CD14-positive monocyte (primary cell): Measurements from ENCODE around the gene DNMBP. TPM values are rescaled to one million over a fixed set of nuclear protein-coding genes. Genes with fewer than 3 reads are reported as not detected.
A peak's percentile ranks its signal among the peaks of the same experiment; 100 is the strongest.

Experiments used
- DNase-seq, 3 donors: peaks; one replicate each; pipeline ENCODE4 v3.0.0-alpha.2; 2011 to 2022
- H2AFZ ChIP-seq: 2 replicates; pipeline ENCODE4 v1.6.0; 2012; ENCODE audit warnings: mild to moderate bottlenecking, low read depth, low read length, inconsistent platforms; ENCODE audit not compliant: insufficient read depth, poor library complexity, severe bottlenecking
- H3K27ac ChIP-seq, 2 donors: 1 replicate in 1 of 2; 2 replicates in 1 of 2; pipeline ENCODE4 v1.5.1; 2012 to 2013; ENCODE audit warnings: low read length in 2 of 2, control low read depth in 1 of 2, inconsistent platforms in 1 of 2, low read depth in 1 of 2, mild to moderate bottlenecking in 1 of 2
- H3K27me3 ChIP-seq, 2 donors: one replicate each; pipeline versions ENCODE4 v1.6.0 to v1.6.1; 2011 to 2013; ENCODE audit warnings: low read length in 2 of 2; ENCODE audit not compliant: control insufficient read depth in 2 of 2, insufficient read depth in 2 of 2
- H3K36me3 ChIP-seq, 2 donors: replicated peaks in 1 of 2; 1 replicate in 1 of 2; 2 replicates in 1 of 2; pipeline versions ENCODE4 v1.5.1 to v1.6.1; 2012 to 2013; ENCODE audit warnings: low read length in 2 of 2, control low read depth in 1 of 2, inconsistent platforms in 1 of 2, mild to moderate bottlenecking in 1 of 2; ENCODE audit not compliant: insufficient read depth in 2 of 2, control insufficient read depth in 1 of 2
- H3K4me1 ChIP-seq, 2 donors: 1 replicate in 1 of 2; 2 replicates in 1 of 2; pipeline versions ENCODE4 v1.5.1 to v1.6.1; 2012 to 2013; ENCODE audit warnings: low read length in 2 of 2, control low read depth in 1 of 2, inconsistent platforms in 1 of 2, mild to moderate bottlenecking in 1 of 2, moderate library complexity in 1 of 2; ENCODE audit not compliant: insufficient read depth in 2 of 2, control insufficient read depth in 1 of 2
- H3K4me2 ChIP-seq: replicated peaks from 2 replicates; pipeline ENCODE3; 2012; ENCODE audit warnings: low read length, moderate library complexity, mild to moderate bottlenecking; ENCODE audit not compliant: poor library complexity, severe bottlenecking; ENCODE audit errors: extremely low read depth
- H3K4me3 ChIP-seq, 3 experiments: fragments of 200-600 bp in 1 of 3; sonication (generic) in 1 of 3; replicated peaks in 1 of 3; 1 replicate in 2 of 3; 2 replicates in 1 of 3; pipeline ENCODE4 v1.5.1; 2011 to 2013; ENCODE audit warnings: low read length in 3 of 3, mild to moderate bottlenecking in 3 of 3, control low read depth in 2 of 3, low read depth in 2 of 3, inconsistent platforms in 1 of 3, moderate library complexity in 1 of 3
- H3K79me2 ChIP-seq: 2 replicates; pipeline ENCODE4 v1.6.0; 2012; ENCODE audit warnings: mild to moderate bottlenecking, control low read depth, inconsistent platforms, low read length, moderate library complexity; ENCODE audit not compliant: insufficient read depth
- H3K9ac ChIP-seq: 2 replicates; pipeline ENCODE4 v1.6.0; 2017; ENCODE audit warnings: low read length, mild to moderate bottlenecking; ENCODE audit not compliant: insufficient read depth, poor library complexity, severe bottlenecking
- H3K9me3 ChIP-seq, 2 donors: replicated peaks in 1 of 2; 1 replicate in 1 of 2; 2 replicates in 1 of 2; pipeline versions ENCODE4 v1.5.1 to v1.6.1; 2012 to 2013; ENCODE audit warnings: low read length in 2 of 2, control low read depth in 1 of 2; ENCODE audit not compliant: control insufficient read depth in 1 of 2, insufficient read depth in 1 of 2
- H4K20me1 ChIP-seq: 2 replicates; pipeline ENCODE4 v1.6.0; 2012; ENCODE audit warnings: mild to moderate bottlenecking, low read length, control low read depth, moderate library complexity; ENCODE audit not compliant: insufficient read depth
- H3K27ac Mint-ChIP-seq, 7 donors: one replicate each; pipeline ENCODE4 v1.8.0; 2020; ENCODE audit warnings: mild to moderate bottlenecking in 7 of 7, mixed read lengths in 7 of 7, moderate library complexity in 6 of 7, inconsistent platforms in 2 of 7
- H3K27me3 Mint-ChIP-seq, 3 donors: one replicate each; pipeline ENCODE4 v1.8.0; 2021 to 2022; ENCODE audit warnings: low read depth in 3 of 3, mild to moderate bottlenecking in 3 of 3, mixed read lengths in 3 of 3, moderate library complexity in 3 of 3, inconsistent platforms in 1 of 3
- H3K36me3 Mint-ChIP-seq, 2 donors: one replicate each; pipeline ENCODE4 v1.8.0; 2020; ENCODE audit warnings: mixed read lengths in 2 of 2, inconsistent platforms in 1 of 2, mild to moderate bottlenecking in 1 of 2
- H3K4me1 Mint-ChIP-seq: one replicate; pipeline ENCODE4 v1.8.0; 2020; ENCODE audit warnings: mild to moderate bottlenecking, mixed read lengths
- H3K4me3 Mint-ChIP-seq, 2 donors: one replicate each; pipeline ENCODE4 v1.8.0; 2020; ENCODE audit warnings: mild to moderate bottlenecking in 2 of 2, mixed read lengths in 2 of 2, moderate library complexity in 1 of 2
- H3K9me3 Mint-ChIP-seq, 7 donors: one replicate each; pipeline ENCODE4 v1.8.0; 2020 to 2022; ENCODE audit warnings: mixed read lengths in 7 of 7, mild to moderate bottlenecking in 6 of 7, moderate library complexity in 6 of 7, inconsistent platforms in 2 of 7
- CTCF ChIP-seq: fragments of 200-600 bp; IDR thresholded peaks from one replicate; pipeline ENCODE4 v1.8.0; 2022; ENCODE audit warnings: antibody characterized with exemption, mild to moderate bottlenecking
- WGBS: methylation state at CpG from one replicate; pipeline ENCODE4 v1.1.5; 2013; ENCODE audit warnings: missing lambda C conversion rate; ENCODE audit not compliant: insufficient coverage; 5-methylcytosine and 5-hydroxymethylcytosine counted together
- intact Hi-C, 2 donors: fragments of 100-400 bp; cut with micrococcal nuclease; formaldehyde crosslinking; loops; one replicate each; pipeline versions ENCODE4 v1.15.0 to v1.15.1; 2023
- polyA plus RNA-seq, 3 donors: library from polyadenylated mRNA; depleted of rRNA in 1 of 3; unstranded in 2 of 3; stranded (reverse) in 1 of 3; fragments of 300-500 nt in 2 of 3; fragments of >200 nt in 1 of 3; fragmentation: Illumina TruSeq in 2 of 3; gene quantifications; 1 replicate in 2 of 3; 2 replicates in 1 of 3; pipeline ENCODE4 v1.2.3, GENCODE V29; 2012 to 2021

The DNMBP gene
- polyA plus RNA-seq, 3 donors = 0.83 to 10.3 (median 1.2) TPM

GRCh38 chr10:99999319-100000108, 10.2 kb downstream of the DNMBP start:
- intact Hi-C loops = no loop called here

GRCh38 chr10:99998889-99999288, 10.9 kb downstream of the DNMBP start:
- peaks cover 0 to 4% (median 3%) of the 10 kb centered on the region in 3 donors for H3K27me3 Mint-ChIP-seq
- H3K4me1 Mint-ChIP-seq = peaks cover 18% of the 10 kb centered on the region
- Histone ChIP-seq H4K20me1 (no peaks in the 10 kb centered on the region), H2AFZ (no peak overlapping the region), H3K27me3 (no peaks in the 10 kb centered on the region), H3K9me3 (no peaks in the 10 kb centered on the region), H3K9ac (no peak overlapping the region), H3K4me3 (no peak overlapping the region), H3K79me2 (peaks cover 18% of the 10 kb centered on the region), H3K4me1 (peaks cover 14% of the 10 kb centered on the region in 2 donors), H3K4me2 (no peak overlapping the region), H3K36me3 (peaks cover 0 to 5% of the 10 kb centered on the region in 2 donors), H3K27ac (no peak overlapping the region)
- TF ChIP-seq CTCF = no peak
- peak overlapping the region in 2 of 7 donors; percentile 37 to 79 for H3K27ac Mint-ChIP-seq
- H3K9me3 Mint-ChIP-seq = peaks cover 0 to 3% (median 0%) of the 10 kb centered on the region in 7 donors
- intact Hi-C loops = no loop called here
- H3K4me3 Mint-ChIP-seq = no peak overlapping the region
- DNase-seq = no peak
- WGBS = 100% methylated on average over 2 of the region's 6 CpGs
- peaks cover 7 to 12% of the 10 kb centered on the region in 2 donors for H3K36me3 Mint-ChIP-seq

More at GRCh38 chr10:99999319-100000108, 10.2 kb downstream of the DNMBP start:
- WGBS = 100% methylated on average over 2 of the region's 8 CpGs
- H3K27me3 Mint-ChIP-seq = peaks cover 0 to 4% (median 3%) of the 10 kb centered on the region in 3 donors
- no peak overlapping the region for H3K4me2 ChIP-seq
- no peak overlapping the region for H3K9ac ChIP-seq
- H3K36me3 ChIP-seq = peaks cover 0 to 5% of the 10 kb centered on the region in 2 donors
- H3K27me3 ChIP-seq = no peaks in the 10 kb centered on the region
- no peaks in the 10 kb centered on the region for H3K9me3 ChIP-seq
- H3K9me3 Mint-ChIP-seq = peaks cover 0 to 3% (median 0%) of the 10 kb centered on the region in 7 donors
- peaks cover 13% of the 10 kb centered on the region for H3K4me1 Mint-ChIP-seq
- no peak overlapping the region for H2AFZ ChIP-seq
- no peak overlapping the region for H3K4me3 ChIP-seq
- H3K27ac Mint-ChIP-seq = peak overlapping the region in 2 of 7 donors; percentile 1 to 37
- H3K4me1 ChIP-seq = peaks cover 10% of the 10 kb centered on the region in 2 donors
- H4K20me1 ChIP-seq = no peaks in the 10 kb centered on the region
- no peak for DNase-seq
- H3K36me3 Mint-ChIP-seq = peaks cover 7 to 12% of the 10 kb centered on the region in 2 donors
- H3K79me2 ChIP-seq = peaks cover 20% of the 10 kb centered on the region
- no peak for TF ChIP-seq CTCF
- no peak overlapping the region for H3K27ac ChIP-seq
- H3K4me3 Mint-ChIP-seq = no peak overlapping the region
